GM21786 (cell line): ENCODE results near the gene VSX1.

Experiments used
- ATAC-seq: cut with Tn5 transposase; IDR thresholded peaks from one replicate; pipeline ENCODE4 v1.9.1; 2021; ENCODE audit not compliant: unreplicated experiment

Gene VSX1

GRCh38 chr20:25042531-25043498, 39.1 kb downstream of the VSX1 start:
- peak; percentile 90 for ATAC-seq

- no peak for ATAC-seq
Measured at GRCh38 chr20:25041813-25042530, 40.0 kb downstream of the VSX1 start.

DNA sequence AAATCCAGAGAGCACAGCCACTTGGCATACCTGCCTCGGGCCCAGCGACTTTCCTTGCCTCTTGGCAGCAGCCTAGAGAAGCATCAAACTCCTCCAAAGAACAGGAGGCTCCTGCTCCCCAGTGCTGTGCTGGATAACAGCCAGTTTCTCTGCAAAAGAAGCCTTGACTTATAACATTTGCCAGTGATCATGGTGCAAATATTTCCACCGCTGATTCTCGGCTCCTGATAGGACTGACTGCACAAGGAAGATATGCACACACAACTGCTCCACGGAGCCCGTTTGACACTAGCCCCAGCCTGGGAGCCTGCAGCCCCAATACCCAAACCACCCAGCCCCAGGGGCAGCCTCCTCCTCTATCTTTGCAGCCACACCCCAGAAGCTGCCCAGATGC, 41.5 kb downstream of the VSX1 start:
- ATAC-seq = no peak

- ATAC-seq = no peak
Measured at GRCh38 chr20:25039697-25040437, 42.1 kb downstream of the VSX1 start.

DNA sequence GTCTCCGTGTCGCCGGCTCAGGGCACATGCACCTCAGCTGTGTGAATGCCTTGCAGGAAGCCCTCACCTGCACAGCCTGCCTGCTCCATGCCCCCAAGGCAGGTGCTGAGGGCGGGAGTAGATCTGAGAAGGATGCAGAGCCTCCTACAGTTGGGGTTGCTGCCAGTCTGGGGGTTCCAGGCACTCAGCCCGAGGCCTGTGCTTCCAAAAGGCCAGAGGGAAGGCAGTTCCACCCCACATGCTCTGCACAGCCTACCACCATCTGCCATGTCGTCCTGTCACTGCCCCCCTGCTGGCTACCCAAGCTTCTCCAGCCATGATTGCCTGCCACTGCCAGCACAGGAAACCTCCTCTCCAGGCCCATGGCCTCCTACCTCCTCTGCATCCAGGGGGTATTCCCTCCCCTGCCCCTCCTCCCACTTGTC, 43.3 kb downstream of the VSX1 start:
- ATAC-seq = no peak

DNA sequence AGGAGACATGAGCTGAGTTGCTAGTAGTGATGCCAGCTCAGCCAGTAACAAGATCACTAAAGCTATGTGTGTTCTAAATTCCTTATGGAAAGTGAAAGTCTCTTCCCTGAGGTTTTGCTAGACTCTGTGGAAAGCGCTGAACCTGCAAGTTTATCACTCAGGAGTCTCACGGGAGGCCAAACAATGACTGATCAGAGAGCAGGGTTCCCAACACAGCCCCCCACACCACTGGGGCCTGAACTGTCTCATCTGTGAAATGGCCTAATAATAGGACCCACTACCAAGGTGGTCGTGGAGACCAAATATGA, 43.9 kb downstream of the VSX1 start:
- no peak for ATAC-seq

DNA sequence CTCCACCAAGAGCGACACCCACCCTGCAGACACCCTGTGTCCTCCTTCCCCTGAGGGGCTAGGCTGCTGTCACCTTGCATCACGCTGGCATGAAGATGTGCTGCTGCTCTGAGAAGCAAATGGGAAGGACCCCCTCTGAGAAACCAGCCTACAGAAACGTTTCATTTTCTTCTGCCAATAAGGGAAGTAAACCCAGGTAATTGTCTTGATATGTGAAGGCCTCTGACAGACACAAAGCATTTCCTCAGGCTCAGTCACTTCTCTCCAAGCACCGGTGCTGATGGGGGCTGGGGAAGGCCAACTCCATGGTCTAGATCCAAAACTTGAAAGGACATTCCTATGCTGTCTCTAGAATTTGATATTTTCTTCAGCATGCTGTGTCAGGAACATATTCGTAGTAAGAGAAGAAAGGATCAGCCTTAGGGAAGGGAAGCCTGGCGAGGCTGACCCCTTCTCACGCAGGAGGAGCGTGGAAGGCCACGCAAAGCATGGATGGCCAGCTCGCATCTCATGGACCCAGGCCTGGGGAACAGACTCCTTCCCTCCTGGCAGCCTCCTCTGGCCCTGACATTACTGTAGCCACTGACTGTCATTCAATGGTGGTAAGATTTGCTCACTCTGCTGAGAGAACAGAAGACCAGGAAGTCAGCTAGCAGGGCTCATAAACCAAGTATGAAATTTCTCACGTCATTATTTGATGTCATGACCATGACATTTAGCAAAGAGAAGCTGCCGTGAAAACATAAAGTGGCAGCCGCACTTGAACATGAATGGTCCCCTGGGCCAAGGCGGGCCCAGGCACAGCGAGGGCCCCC, 44.4 kb downstream of the VSX1 start:
- no peak for ATAC-seq

DNA sequence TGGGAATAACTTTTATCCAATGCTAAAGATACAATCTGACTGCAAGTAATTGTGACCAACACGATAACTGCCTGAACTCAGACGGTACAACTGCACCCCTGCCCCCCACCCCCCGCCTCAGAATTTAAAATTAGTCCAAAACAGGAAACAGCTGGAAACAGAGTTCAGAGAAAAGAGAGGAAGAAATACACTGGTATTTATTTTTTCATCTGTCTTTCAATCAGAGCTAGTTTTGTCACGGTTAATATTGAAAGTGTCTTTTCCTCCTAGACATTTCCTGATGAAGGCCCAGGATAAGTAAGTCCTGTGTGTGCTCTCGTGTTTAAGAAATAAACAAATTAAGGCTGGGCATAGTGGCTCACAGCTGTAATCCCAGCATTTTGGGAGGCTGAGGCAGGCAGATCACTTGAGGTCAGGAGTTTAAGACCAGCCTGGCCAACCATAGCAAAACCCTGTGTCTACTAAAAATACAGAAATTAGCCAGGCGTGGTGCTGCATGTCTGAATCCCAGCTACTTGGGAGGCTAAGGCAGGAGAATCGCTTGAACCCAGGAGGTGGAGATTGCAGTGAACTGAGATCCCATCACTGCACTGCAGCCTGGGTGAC, 45.5 kb downstream of the VSX1 start:
- ATAC-seq = no peak

- ATAC-seq = no peak
Measured at GRCh38 chr20:25035921-25036320, 46.0 kb downstream of the VSX1 start.

DNA sequence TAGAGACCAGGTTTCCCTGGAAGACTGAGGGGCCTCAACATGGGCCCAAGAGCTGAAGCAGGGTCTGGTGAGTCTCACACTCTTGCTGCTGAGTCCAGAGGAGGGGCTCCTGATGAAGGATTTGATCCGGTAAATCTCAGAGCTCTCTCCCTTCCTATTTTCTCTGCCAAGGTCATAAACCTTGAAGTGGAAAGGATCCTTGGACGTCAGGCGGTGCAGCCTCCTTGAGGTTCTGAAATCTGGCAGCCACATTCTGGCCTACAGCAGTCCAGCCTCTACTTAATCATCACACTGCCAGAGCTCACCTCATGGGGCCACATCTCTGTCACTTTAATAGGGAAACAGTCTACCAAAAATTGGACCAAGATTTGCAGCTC, 48.0 kb downstream of the VSX1 start:
- ATAC-seq = no peak

- no peak for ATAC-seq
Measured at GRCh38 chr20:25033265-25033923, 48.5 kb downstream of the VSX1 start.

- ATAC-seq = no peak
Measured at GRCh38 chr20:25032478-25033264, 49.3 kb downstream of the VSX1 start.

DNA sequence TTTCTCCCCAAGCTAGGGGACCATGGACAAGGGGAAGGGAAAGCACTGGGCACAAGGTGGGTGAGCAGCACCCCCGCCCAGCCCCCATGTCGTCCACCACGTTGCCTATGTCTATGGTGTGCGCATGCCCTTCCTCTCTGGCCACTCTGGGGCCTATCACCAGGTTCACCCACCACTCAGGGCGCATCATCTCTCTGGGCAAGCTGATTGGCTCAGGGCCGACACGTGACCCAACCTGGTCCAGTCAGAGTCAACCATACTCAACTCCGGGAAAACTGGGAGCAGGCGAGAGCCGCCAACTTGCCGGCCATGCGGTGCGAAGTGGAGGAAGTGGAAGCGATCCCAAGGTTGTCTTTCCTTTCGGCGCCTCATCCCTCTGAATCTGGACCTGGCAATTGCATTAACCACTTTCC, 49.9 kb downstream of the VSX1 start:
- ATAC-seq = no peak

DNA sequence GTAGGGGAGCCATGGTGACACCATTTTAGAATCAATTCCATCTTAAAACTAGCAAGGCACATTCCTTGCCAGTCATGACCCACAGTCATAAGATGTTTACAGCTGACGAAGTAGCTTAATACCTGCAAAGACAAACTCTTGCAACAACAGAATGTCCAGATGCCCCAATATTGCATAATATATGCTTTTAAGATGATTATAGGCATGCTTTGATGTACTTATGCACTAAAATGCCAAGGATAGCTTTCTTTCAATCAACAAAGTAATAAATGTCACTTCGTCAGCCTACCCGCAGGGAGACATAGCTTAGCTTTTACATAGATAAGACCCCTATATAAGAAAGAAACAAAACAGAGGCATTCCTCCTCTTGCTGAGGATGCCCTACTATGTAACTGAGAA, 50.7 kb downstream of the VSX1 start:
- ATAC-seq = no peak

GRCh38 chr20:25030649-25031207, 51.2 kb downstream of the VSX1 start:
- ATAC-seq = no peak

- no peak for ATAC-seq
Measured at GRCh38 chr20:25030007-25030648, 51.8 kb downstream of the VSX1 start.

GRCh38 chr20:25025986-25026605, 55.8 kb downstream of the VSX1 start:
- no peak for ATAC-seq
